Measurements from ENCODE around the gene PYGM.

Gene PYGM

DNA sequence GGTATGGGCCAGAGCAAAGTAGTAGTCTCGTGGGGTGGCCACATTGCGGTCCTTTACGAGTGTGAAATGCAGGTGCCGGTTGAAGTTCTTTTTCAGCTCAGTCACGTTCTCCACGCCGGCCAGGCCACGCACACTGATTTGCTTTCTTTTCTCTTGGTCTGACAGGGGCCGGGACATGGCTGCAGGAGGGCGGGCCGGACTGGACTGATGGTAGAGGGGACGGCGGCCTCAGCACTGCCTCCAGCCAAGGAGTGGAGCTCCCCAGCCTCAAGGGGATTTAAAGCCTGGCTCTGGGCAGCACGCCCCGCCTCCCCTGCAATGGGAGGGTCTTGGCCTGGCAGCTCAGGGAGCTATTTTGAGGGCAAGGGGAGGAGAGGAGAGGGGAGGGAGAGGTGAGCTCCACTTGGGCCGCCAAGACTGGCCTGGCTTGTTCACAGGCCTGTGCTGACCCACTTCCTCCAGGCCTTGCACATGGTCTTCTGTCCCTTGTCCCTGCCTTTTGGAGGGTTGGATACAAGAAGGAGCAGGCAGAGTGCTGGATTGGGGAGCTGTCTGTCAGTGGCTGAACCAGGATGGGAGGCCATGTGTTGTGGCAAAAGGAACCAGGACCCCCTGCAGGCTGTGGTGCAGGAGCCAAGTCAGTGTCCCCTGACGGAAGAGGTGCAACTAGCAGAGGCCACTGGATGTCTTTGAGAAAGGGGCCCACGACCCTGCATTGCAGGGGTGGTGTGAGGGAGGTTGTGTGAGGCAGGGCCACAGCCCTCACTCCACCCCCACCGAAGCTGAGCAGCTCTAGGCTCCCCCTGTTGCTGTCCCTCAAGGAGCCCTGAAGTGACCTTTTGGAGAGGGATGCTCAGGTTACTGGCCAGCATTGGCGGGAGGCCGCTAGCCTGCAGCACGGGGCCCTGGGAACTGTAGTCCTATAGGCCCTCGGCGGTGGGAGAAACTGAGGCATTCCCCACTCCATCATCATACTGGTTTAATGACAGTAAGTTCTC is at the start of gene PYGM:
Gene PYGM, minus strand, starts transcription at position 253 of the 998 bp plus-strand sequence. Its CDS starts 76 bp downstream, at position 177.
- H3K4me1 ChIP-seq (ENCODE audit: control insufficient read depth, insufficient read depth, low read length), result peaks cover 45% of the 10 kb centered on the region
- peak within 1 kb of the TSS; percentile 78 for H3K9ac ChIP-seq (ENCODE audit: low read length)
- H3K36me3 ChIP-seq (ENCODE audit: control insufficient read depth, insufficient read depth, low read length, severe bottlenecking), result peaks cover 25% of the 10 kb centered on the region
- DNase-seq (ENCODE audit: low read depth), result no peak
- peak within 1 kb of the TSS; percentile 56 for H3K4me3 ChIP-seq (ENCODE audit: low read length)
- H3K9me3 ChIP-seq (ENCODE audit: control insufficient read depth, low read length), result no peaks in the 10 kb centered on the region
- no peaks in the 10 kb centered on the region for H3K27me3 ChIP-seq (replicated peaks; ENCODE audit: control insufficient read depth, insufficient read depth, low read length)

DNA sequence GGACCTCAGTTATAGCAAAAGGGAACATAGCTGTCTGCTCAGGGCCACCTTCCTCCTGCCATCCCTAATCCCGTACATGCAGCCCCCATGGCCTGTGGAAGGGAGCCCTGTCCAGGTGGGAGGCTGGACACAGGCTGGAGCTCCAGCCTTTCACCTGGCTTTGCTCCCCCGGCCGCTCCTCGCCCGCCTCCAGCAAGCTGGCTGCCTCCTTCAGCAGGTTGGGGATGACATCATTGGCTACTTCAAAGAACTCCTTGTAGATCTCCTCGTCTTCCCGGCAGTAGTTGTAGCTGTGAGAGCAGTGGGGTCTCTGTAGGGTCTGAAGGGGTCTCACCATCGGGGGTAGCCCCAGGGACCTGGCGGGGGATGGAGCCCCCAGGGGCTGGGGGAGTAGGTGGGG is 45.7 kb upstream of the PYGM start:
- DNase-seq (ENCODE audit: low read depth), result no peak
- Histone ChIP-seq H3K9me3 (ENCODE audit: control insufficient read depth, low read length) (no peaks in the 10 kb centered on the region), H3K36me3 (ENCODE audit: control insufficient read depth, insufficient read depth, low read length, severe bottlenecking) (peaks cover 25% of the 10 kb centered on the region), H3K27me3 (replicated peaks; ENCODE audit: control insufficient read depth, insufficient read depth, low read length) (no peaks in the 10 kb centered on the region), H3K9ac (ENCODE audit: low read length) (no peak overlapping the region), H3K4me1 (ENCODE audit: control insufficient read depth, insufficient read depth, low read length) (peaks cover 19% of the 10 kb centered on the region), H3K4me3 (ENCODE audit: low read length) (no peak overlapping the region)

DNA sequence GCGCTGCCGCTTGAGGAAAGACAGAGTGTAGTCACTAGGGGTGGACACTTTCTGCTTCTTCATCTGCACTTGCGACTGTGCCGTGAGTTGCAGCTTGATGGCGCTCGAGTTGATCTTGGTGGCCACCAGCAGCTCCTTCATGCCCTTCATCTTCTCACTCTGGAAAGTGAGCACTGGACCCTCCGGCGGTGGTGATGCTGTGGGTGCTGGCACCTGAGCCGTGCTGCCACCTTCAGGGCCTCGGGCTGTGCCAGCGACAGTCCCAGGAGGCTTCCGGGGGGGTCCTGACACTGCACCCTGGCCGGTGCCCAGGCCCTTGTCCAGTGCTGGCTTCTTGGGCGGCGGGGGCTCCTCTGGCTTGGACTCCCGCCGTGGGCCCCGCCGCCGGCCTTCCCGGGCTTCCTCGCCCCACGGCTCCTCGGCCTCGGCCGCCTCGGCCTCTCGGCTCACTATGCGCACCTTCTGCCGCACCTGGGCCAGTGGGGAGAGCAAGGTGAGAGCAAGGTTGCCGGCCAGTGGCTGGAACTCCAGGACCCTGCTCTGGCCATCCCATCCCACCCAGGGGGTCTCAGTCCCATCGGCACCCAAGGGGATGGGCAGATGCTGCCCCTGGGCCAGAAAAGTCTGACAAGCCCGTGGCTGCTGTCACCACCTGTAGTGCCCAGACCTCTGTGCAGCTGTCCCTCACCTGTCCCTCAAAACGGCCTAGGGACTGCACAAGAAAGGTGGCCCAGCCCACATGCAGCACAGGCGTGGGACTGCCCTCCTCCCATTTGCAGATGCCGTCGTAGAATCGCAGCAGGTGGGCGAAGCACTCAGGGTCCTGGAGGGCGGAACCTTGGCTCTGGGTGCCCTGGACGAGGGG is 44.8 kb upstream of the PYGM start:
- H3K4me1 ChIP-seq (ENCODE audit: control insufficient read depth, insufficient read depth, low read length), result peaks cover 18% of the 10 kb centered on the region
- H3K4me3 ChIP-seq (ENCODE audit: low read length), result no peak overlapping the region
- H3K9me3 ChIP-seq (ENCODE audit: control insufficient read depth, low read length), result no peaks in the 10 kb centered on the region
- H3K9ac ChIP-seq (ENCODE audit: low read length), result peak overlapping the region; percentile 85
- no peaks in the 10 kb centered on the region for H3K27me3 ChIP-seq (replicated peaks; ENCODE audit: control insufficient read depth, insufficient read depth, low read length)
- DNase-seq (ENCODE audit: low read depth), result no peak
- H3K36me3 ChIP-seq (ENCODE audit: control insufficient read depth, insufficient read depth, low read length, severe bottlenecking), result peaks cover 25% of the 10 kb centered on the region

GRCh38 chr11:64803846-64804345 is 44.1 kb upstream of the PYGM start:
- Histone ChIP-seq H3K9ac (ENCODE audit: low read length) (peak overlapping the region; percentile 85), H3K36me3 (ENCODE audit: control insufficient read depth, insufficient read depth, low read length, severe bottlenecking) (peaks cover 25% of the 10 kb centered on the region), H3K4me1 (ENCODE audit: control insufficient read depth, insufficient read depth, low read length) (peaks cover 12% of the 10 kb centered on the region), H3K4me3 (ENCODE audit: low read length) (peak overlapping the region; percentile 91), H3K9me3 (ENCODE audit: control insufficient read depth, low read length) (no peaks in the 10 kb centered on the region), H3K27me3 (replicated peaks; ENCODE audit: control insufficient read depth, insufficient read depth, low read length) (no peaks in the 10 kb centered on the region)
- no peak for DNase-seq (ENCODE audit: low read depth)

DNA sequence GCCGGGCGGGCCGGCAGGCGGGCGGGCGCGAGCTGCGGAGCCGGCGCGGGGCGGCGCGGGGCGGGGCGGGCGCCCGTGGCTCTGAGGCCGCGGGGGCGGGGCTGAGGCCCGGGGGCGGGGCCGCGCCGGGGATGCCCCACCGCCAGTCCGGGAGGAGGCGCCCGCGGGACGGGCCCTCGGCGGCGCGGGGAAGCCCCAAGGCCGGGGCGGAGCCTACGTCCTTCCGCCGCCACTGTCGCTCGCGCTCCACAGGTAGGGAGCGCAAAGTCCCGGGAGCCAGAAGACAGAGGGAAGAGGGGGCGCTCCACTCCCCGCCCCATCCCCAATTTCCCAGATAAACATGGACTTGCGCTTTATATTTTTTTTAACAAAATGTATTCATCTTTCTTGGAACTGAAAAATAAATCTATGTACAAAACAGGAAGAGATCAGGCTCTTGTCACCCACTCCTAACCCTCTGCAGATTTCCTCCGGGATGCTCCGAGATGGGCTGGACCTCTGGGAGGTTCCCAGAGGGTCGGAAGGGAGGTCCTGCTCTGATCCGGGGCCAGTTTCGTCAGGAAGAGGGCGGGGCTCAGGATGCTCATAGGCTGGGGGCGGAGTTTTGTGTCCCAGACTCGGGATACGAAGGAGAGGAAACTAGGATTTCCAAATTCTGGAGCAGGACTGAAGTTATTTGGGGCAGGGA is 43.5 kb upstream of the PYGM start, which contains the start of gene MAP4K2:
Gene MAP4K2, minus strand, starts transcription at position 57 of the 688 bp plus-strand sequence. CDS start 65 bp downstream, outside the sequence.
- H3K27me3 ChIP-seq (replicated peaks; ENCODE audit: control insufficient read depth, insufficient read depth, low read length), result no peaks in the 10 kb centered on the region
- peak within 1 kb of the TSS; percentile 91 for H3K4me3 ChIP-seq (ENCODE audit: low read length)
- peak within 1 kb of the TSS; percentile 85 for H3K9ac ChIP-seq (ENCODE audit: low read length)
- peaks cover 25% of the 10 kb centered on the region for H3K36me3 ChIP-seq (ENCODE audit: control insufficient read depth, insufficient read depth, low read length, severe bottlenecking)
- no peaks in the 10 kb centered on the region for H3K9me3 ChIP-seq (ENCODE audit: control insufficient read depth, low read length)
- DNase-seq (ENCODE audit: low read depth), result peak; percentile 97
- peaks cover 12% of the 10 kb centered on the region for H3K4me1 ChIP-seq (ENCODE audit: control insufficient read depth, insufficient read depth, low read length)

- Histone ChIP-seq H3K9me3 (ENCODE audit: control insufficient read depth, low read length) (no peaks in the 10 kb centered on the region), H3K27me3 (replicated peaks; ENCODE audit: control insufficient read depth, insufficient read depth, low read length) (no peaks in the 10 kb centered on the region), H3K36me3 (ENCODE audit: control insufficient read depth, insufficient read depth, low read length, severe bottlenecking) (peaks cover 22% of the 10 kb centered on the region), H3K4me3 (ENCODE audit: low read length) (peak overlapping the region; percentile 65), H3K4me1 (ENCODE audit: control insufficient read depth, insufficient read depth, low read length) (peaks cover 12% of the 10 kb centered on the region), H3K9ac (ENCODE audit: low read length) (peak overlapping the region; percentile 42)
- no peak for DNase-seq (ENCODE audit: low read depth)
These were observed 42.8 kb upstream of the PYGM start for GRCh38 chr11:64802370-64803157.

DNA sequence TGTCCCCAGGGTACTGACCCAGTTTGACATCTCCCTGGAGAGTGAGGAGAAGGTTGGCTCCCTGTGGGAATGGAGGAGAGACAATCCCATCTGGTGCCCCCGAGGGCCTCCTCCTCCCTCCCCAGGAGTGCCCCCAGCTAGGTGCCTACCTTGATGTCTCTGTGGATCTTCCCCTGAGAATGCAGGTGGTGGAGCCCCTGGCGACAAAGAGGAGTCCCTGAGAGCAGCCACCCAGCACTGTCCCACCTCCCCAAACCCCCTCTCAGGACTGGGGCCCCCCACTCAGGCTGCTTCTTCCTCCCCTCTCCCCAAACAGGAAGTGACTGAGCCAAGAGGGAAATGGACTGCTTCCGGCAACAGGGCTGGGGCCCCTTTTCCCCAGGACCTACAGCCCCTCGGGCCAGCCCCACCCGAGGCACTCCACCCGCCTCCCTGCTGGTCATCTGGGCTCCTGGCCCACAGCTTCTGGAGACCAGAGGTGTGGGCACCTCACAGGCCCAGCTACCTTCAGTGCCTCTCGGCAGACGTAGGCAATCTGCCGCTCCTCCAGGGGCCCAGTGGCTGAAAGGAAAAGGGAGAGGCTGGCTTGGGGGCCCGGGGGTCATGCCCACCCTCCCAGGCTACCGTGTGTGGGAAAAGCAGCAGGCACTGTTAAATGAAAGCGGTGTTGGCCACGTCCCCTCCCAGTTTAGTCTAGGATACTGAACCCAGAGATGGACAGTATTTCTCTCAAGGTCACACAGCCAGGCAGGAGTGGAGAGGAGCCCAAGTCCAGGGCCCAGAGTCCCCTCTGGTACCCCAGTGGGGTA is 42.0 kb upstream of the PYGM start:
- Histone ChIP-seq H3K4me1 (ENCODE audit: control insufficient read depth, insufficient read depth, low read length) (peaks cover 12% of the 10 kb centered on the region), H3K9ac (ENCODE audit: low read length) (no peak overlapping the region), H3K9me3 (ENCODE audit: control insufficient read depth, low read length) (no peaks in the 10 kb centered on the region), H3K36me3 (ENCODE audit: control insufficient read depth, insufficient read depth, low read length, severe bottlenecking) (peaks cover 15% of the 10 kb centered on the region), H3K4me3 (ENCODE audit: low read length) (no peak overlapping the region), H3K27me3 (replicated peaks; ENCODE audit: control insufficient read depth, insufficient read depth, low read length) (no peaks in the 10 kb centered on the region)
- DNase-seq (ENCODE audit: low read depth), result no peak

DNA sequence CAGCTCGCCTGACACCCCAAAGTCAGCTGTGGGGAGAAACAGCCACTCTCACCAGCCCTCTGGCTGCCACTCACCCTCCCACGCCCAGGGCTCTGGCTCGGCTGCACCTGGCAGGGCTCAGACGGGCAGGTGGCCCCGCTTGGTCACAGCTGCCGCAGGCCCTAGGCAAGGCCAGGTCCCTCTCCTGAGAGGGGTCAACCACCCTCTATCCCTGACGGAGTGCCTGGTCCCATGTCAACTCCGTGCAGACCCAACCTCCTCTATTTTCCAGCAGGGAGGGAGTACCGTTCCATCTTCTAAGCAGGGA is 41.3 kb upstream of the PYGM start:
- no peaks in the 10 kb centered on the region for H3K27me3 ChIP-seq (replicated peaks; ENCODE audit: control insufficient read depth, insufficient read depth, low read length)
- DNase-seq (ENCODE audit: low read depth), result no peak
- no peak overlapping the region for H3K9ac ChIP-seq (ENCODE audit: low read length)
- H3K36me3 ChIP-seq (ENCODE audit: control insufficient read depth, insufficient read depth, low read length, severe bottlenecking), result peaks cover 11% of the 10 kb centered on the region
- peaks cover 12% of the 10 kb centered on the region for H3K4me1 ChIP-seq (ENCODE audit: control insufficient read depth, insufficient read depth, low read length)
- no peak overlapping the region for H3K4me3 ChIP-seq (ENCODE audit: low read length)
- no peaks in the 10 kb centered on the region for H3K9me3 ChIP-seq (ENCODE audit: control insufficient read depth, low read length)

- Histone ChIP-seq H3K4me1 (ENCODE audit: control insufficient read depth, insufficient read depth, low read length) (peaks cover 12% of the 10 kb centered on the region), H3K27me3 (replicated peaks; ENCODE audit: control insufficient read depth, insufficient read depth, low read length) (no peaks in the 10 kb centered on the region), H3K9ac (ENCODE audit: low read length) (no peak overlapping the region), H3K4me3 (ENCODE audit: low read length) (no peak overlapping the region), H3K9me3 (ENCODE audit: control insufficient read depth, low read length) (no peaks in the 10 kb centered on the region), H3K36me3 (ENCODE audit: control insufficient read depth, insufficient read depth, low read length, severe bottlenecking) (peaks cover 8% of the 10 kb centered on the region)
- no peak for DNase-seq (ENCODE audit: low read depth)
These were observed 40.8 kb upstream of the PYGM start for GRCh38 chr11:64800303-64801157.

Measured in adipocyte (in vitro differentiated cells).